Rectal smooth muscle tissue (tissue), 1 donor: ENCODE data around the gene KHK.

Experiments used
- H3K27ac ChIP-seq: one replicate; pipeline ENCODE4 v1.7.0; 2013; ENCODE audit warnings: low read depth, low read length, inconsistent platforms
- H3K27me3 ChIP-seq: one replicate; pipeline ENCODE4 v1.7.0; 2013; ENCODE audit warnings: low read length; ENCODE audit not compliant: control insufficient read depth, insufficient read depth
- H3K36me3 ChIP-seq: one replicate; pipeline ENCODE4 v1.7.0; 2013; ENCODE audit warnings: low read length; ENCODE audit not compliant: control insufficient read depth, insufficient read depth
- H3K4me1 ChIP-seq: one replicate; pipeline ENCODE4 v1.7.0; 2013; ENCODE audit warnings: low read length; ENCODE audit not compliant: control insufficient read depth, insufficient read depth
- H3K4me3 ChIP-seq: one replicate; pipeline ENCODE4 v1.7.0; 2013; ENCODE audit warnings: low read length
- H3K9ac ChIP-seq: one replicate; pipeline ENCODE4 v1.7.0; 2013; ENCODE audit warnings: low read length

Gene KHK

GRCh38 chr2:27086724-27087593 is at the start of gene KHK:
KHK (plus strand) TSS chr2:27086772; CDS start chr2:27087260, 488 bp downstream.
- peak within 1 kb of the TSS; percentile 38 for H3K9ac ChIP-seq
- H3K27ac ChIP-seq = peak within 1 kb of the TSS; percentile 90
- H3K4me1 ChIP-seq = peaks cover 20% of the 10 kb centered on the region

DNA sequence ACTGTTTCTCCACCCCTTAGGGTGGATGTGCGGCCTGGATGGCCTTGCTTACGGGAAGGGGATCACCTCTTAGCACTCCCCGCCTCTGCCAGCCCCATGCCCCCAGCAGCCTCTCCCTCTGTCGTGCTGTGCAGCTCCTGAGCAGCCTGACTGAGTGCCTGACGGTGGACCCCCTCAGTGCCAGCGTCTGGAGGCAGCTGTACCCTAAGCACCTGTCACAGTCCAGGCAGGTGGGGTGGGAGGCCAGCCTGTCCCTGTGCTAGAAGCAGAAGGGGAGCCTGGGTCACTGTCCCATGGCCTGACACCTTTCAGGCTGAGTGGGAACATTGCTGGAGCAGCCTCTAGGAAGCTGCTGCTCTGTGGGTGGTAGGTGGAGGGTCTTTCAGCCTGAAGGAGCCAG is 48.6 kb upstream of the KHK start:
- Histone ChIP-seq H3K4me1 (peaks cover 10% of the 10 kb centered on the region), H3K27me3 (no peaks in the 10 kb centered on the region), H3K4me3 (no peak overlapping the region), H3K9ac (no peak overlapping the region), H3K36me3 (peaks cover 61% of the 10 kb centered on the region), H3K27ac (no peak overlapping the region)

More at GRCh38 chr2:27086724-27087593, at the start of gene KHK:
- Histone ChIP-seq H3K4me3 (peak within 1 kb of the TSS; percentile 79), H3K36me3 (no peaks in the 10 kb centered on the region), H3K27me3 (no peaks in the 10 kb centered on the region)

DNA sequence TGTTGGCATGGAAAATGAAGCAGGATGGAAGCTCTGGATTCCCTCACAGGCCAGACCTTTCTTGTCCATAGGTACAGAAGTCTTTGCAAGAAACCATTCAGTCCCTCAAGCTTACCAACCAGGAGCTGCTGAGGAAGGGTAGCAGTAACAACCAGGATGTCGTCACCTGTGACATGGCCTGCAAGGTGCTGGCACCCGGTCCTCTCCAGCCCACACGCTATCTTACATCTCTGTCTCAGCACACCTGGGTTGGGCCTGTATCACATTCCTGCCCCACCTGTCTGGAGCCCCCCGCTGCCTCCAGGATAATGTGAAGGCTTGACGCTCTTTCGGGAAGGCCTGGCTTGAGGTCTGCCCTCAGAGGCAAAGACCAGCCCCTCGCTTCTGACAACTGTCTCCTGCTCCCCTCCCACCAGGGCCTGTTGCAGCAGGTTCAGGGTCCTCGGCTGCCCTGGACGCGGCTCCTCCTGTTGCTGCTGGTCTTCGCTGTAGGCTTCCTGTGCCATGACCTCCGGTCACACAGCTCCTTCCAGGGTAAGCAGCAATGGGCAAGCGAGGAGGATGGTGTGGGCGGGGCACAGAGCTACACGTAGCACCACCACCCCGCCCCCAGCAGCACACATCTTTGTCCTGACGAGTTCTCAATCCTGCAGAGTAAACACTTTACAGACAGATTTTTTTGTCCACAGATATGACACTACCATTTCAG is 47.8 kb upstream of the KHK start:
- H3K4me3 ChIP-seq = no peak overlapping the region
- no peaks in the 10 kb centered on the region for H3K27me3 ChIP-seq
- no peak overlapping the region for H3K27ac ChIP-seq
- peaks cover 8% of the 10 kb centered on the region for H3K4me1 ChIP-seq
- no peak overlapping the region for H3K9ac ChIP-seq
- peaks cover 61% of the 10 kb centered on the region for H3K36me3 ChIP-seq

GRCh38 chr2:27039426-27039825 is 47.1 kb upstream of the KHK start:
- H3K4me1 ChIP-seq = peaks cover 3% of the 10 kb centered on the region
- no peak overlapping the region for H3K27ac ChIP-seq
- peaks cover 61% of the 10 kb centered on the region for H3K36me3 ChIP-seq
- no peak overlapping the region for H3K9ac ChIP-seq
- H3K4me3 ChIP-seq = no peak overlapping the region
- H3K27me3 ChIP-seq = no peaks in the 10 kb centered on the region

DNA sequence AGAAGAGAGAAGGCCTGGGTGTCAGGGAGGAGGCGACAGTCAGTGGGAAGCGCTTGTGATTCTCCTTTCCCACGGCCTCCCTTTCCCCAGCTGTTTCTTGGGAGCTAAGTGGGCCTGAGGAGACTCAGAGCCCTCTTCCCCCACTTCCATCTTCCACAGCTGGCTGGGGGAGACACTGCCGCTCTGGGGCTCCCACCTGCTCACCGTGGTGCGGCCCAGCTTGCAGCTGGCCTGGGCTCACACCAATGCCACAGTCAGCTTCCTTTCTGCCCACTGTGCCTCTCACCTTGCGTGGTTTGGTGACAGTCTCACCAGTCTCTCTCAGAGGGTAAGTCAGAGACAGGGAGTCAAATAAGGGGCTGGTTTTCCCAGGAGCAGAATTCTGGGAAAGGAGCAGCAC is 46.7 kb upstream of the KHK start:
- Histone ChIP-seq H3K27ac (no peak overlapping the region), H3K9ac (no peak overlapping the region), H3K36me3 (peaks cover 61% of the 10 kb centered on the region), H3K4me3 (no peak overlapping the region), H3K27me3 (no peaks in the 10 kb centered on the region), H3K4me1 (peaks cover 3% of the 10 kb centered on the region)

DNA sequence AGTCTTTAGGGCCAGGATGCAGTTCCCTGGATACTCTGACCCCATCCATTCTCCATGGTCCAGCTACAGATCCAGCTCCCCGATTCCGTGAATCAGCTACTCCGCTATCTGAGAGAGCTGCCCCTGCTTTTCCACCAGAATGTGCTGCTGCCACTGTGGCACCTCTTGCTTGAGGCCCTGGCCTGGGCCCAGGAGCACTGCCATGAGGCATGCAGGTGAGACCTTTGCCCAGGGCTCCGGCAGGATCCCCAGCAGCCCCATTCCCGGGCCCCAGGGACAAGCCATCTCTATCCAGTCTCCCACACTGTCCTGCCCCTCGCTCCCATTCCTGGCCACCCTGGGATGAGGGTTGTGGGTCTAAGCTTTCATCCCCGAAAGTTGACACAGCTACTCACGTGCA is 46.3 kb upstream of the KHK start:
- Histone ChIP-seq H3K4me3 (no peak overlapping the region), H3K27me3 (no peaks in the 10 kb centered on the region), H3K4me1 (peaks cover 3% of the 10 kb centered on the region), H3K9ac (no peak overlapping the region), H3K36me3 (peaks cover 58% of the 10 kb centered on the region), H3K27ac (no peak overlapping the region)

DNA sequence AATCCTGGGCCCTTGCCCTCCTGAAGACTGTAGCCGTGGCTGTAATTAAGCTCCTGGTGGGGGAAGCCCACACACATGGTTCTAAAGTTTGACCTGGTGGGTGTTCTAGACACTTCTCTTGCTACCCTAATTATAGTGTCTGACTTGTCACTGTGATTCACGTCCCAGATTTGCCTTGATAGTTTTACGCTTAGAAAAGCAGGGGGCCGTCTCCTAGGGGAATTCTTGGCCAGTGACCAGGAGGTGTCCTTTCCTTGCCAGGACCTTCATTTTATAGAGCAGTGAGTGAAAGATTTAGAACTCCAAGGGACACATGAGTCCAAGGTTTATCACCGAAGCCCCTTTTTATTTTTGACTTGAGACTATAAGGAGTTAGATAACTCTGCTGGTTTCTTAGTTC is 44.8 kb upstream of the KHK start:
- Histone ChIP-seq H3K27me3 (no peaks in the 10 kb centered on the region), H3K36me3 (peaks cover 47% of the 10 kb centered on the region), H3K9ac (no peak overlapping the region), H3K4me1 (peaks cover 3% of the 10 kb centered on the region), H3K4me3 (no peak overlapping the region), H3K27ac (no peak overlapping the region)

GRCh38 chr2:27042159-27042661 is 44.4 kb upstream of the KHK start:
- peaks cover 3% of the 10 kb centered on the region for H3K4me1 ChIP-seq
- no peaks in the 10 kb centered on the region for H3K27me3 ChIP-seq
- no peak overlapping the region for H3K9ac ChIP-seq
- no peak overlapping the region for H3K27ac ChIP-seq
- peaks cover 43% of the 10 kb centered on the region for H3K36me3 ChIP-seq
- H3K4me3 ChIP-seq = no peak overlapping the region

DNA sequence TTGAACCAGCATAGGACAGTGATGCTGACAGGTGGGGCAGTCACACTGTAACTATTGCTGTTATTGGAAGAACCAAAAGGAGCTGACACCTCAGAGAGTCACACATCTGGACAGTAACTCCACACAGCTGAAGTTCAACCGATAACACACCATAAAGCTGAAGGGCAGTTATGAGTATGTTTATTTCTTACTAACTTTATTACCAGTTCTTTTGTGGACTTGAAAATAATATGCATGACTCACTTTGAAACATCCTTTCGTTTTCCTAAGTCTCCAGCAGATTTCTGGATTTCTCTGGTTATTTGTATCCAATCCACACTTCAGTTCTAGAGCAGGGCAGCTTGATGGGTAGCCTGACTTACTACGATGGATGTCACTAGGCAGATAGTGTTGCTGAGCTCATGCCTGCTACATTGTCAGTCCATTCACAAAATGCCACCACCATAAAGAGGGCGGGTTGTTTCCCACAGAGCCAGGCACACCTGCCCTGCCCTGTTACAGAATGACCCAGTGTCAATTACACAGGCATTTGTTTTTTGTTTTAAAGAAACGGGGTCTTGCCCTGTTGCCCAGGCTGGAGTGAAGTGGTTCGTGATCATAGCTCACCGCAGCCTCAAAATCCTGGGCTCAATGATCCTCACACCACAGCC is 43.5 kb upstream of the KHK start:
- H3K4me3 ChIP-seq = no peak overlapping the region
- peaks cover 3% of the 10 kb centered on the region for H3K4me1 ChIP-seq
- H3K36me3 ChIP-seq = peaks cover 34% of the 10 kb centered on the region
- no peak overlapping the region for H3K9ac ChIP-seq
- H3K27ac ChIP-seq = no peak overlapping the region
- H3K27me3 ChIP-seq = no peaks in the 10 kb centered on the region

DNA sequence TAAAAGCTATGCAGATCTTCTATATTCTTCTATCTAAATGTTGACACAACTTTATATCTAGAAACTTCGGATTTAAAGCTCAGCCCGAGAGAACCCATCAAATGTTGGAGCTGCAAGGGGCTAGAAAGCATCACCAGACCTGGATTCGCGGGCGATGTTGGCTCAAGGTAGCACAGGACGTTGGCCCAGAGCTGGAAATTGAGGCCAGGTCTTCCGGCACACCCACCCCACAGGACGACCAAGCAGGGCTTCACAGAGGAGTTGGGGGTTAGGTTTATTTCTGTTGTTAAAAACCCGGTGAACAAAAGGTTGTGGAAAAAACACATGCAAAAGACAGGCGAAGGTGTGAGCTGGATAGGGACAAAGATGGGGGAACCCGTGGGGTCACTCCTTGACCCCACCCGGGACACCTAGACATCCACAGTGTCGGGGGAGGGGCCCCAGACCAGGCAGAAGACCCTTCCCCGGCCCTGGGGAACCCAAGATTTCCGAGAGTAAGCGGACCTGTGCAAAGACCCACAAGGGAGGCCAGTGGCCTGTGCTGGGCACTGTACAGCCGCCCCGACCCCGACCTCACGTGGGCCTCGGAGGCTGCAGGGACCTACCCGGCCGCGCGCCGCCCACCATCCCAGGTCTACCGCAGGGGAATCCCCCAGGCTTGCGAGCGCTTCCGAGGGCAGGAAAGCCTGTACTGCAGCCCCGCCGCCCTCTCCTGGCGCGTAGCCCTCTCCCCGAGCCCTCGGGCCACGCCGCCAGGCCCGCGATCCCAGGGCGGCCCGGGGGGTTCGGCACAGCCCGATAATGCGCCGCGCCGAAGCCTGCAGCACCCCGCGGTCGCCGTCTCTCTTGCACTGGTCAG is 36.9 kb upstream of the KHK start:
- H3K27ac ChIP-seq = peak overlapping the region; percentile 87
- peak overlapping the region; percentile 42 for H3K9ac ChIP-seq
- no peaks in the 10 kb centered on the region for H3K36me3 ChIP-seq
- no peaks in the 10 kb centered on the region for H3K27me3 ChIP-seq
- peak overlapping the region; percentile 74 for H3K4me3 ChIP-seq
- peaks cover 11% of the 10 kb centered on the region for H3K4me1 ChIP-seq

- Histone ChIP-seq H3K4me1 (peaks cover 11% of the 10 kb centered on the region), H3K27me3 (no peaks in the 10 kb centered on the region), H3K27ac (peak overlapping the region; percentile 87), H3K4me3 (peak overlapping the region; percentile 74), H3K36me3 (peaks cover 7% of the 10 kb centered on the region), H3K9ac (peak overlapping the region; percentile 47)
Measured at GRCh38 chr2:27050281-27050995, 36.1 kb upstream of the KHK start.
